NCI-H1048 (cell line): ENCODE results near the gene MPIG6B.
"Not testable (repeated sequence)": the region's sequence is repeated elsewhere in the genome, so short reads cannot be mapped to it uniquely, and the experiment has no call there.

Experiments
- DNase-seq: peaks from one replicate; lab custom pipeline; 2025; lab: John Stamatoyannopoulos, UW

Gene MPIG6B

DNA sequence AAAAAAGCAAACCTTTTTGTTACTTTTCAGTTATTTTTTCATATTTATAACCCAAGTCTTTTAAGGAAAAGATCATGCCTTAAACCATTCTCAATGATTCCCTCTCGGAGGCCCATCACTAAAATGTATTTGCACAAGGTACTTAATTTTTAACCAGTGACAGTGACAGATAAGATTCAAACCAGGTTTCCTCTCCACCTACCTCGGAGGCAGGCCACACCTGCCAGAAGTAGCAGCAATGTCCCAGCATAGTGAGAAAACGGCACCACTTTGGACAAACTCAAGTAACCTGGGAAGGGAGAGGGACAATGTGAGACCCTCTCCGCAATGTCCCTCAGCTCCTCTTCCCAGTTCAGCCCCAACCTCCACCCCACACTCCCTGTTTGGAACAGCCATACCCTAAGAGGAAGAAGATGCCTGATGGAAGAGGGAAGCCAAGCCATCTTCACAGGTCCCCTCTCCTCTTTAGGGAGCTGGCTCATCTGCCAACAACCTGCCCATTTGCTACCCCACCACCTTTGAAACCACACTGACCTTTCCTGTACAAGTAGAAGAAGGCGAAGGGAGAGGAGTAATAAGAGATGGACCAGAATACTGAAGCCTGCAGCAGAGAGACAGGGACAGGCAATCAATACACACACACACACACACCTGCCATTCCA lies 22.3 kb upstream of the MPIG6B start:
- DNase-seq, result no peak

- no peak for DNase-seq
These were observed 21.3 kb upstream of the MPIG6B start for GRCh38 chr6:31701666-31702404.

GRCh38 chr6:31702405-31702818 lies 20.8 kb upstream of the MPIG6B start:
- no peak for DNase-seq

GRCh38 chr6:31702819-31703716 lies 20.1 kb upstream of the MPIG6B start, which contains the start of gene ABHD16A:
ABHD16A (minus strand) TSS chr6:31703324; CDS start chr6:31703281, 43 bp downstream.
- peak; percentile 96 for DNase-seq

GRCh38 chr6:31705931-31706330 lies 17.2 kb upstream of the MPIG6B start:
- no peak for DNase-seq

DNA sequence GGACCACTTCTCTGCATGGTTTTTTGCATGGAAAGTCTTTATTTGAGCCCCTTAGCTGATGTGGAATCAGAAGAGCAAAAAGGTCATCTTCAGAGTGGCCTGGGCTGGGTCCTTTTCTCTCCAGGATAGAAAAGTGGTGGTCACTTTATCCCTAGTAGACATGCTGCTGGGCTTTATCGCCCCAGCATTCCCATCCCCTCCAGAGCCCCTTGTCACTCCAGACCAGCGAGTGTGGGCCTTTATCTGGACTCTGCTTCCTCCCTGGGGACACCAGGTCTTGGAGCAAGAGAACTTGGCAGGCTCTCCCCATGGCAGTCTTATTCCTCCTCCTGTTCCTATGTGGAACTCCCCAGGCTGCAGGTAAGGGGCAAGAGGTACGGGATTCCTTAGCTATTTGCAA lies 16.6 kb upstream of the MPIG6B start, which contains the start of gene LY6G6F:
LY6G6F (plus strand) TSS at position 268 of the 400 bp plus-strand sequence; CDS start at position 309, 41 bp downstream.
- DNase-seq, result no peak

- no peak for DNase-seq
These were observed 15.5 kb upstream of the MPIG6B start for GRCh38 chr6:31707701-31708100.

DNA sequence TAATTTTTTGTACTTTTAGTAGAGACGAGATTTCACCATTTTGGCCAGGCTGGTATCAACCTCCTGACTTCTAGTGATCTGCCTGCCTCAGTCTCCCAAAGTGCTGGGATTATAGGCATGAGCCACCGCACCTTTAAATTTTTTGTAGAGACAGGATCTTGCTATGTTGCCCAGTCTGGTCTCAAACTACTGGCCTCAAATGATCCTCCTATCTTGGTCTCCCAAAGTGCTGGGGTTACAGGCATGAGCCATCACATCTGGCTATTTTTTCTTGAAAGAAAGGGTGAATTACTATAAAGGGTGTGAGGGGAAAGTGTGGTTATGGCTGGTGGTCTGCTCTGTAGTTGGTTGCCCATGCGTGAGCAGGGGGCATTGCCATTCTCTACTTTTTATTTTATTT lies 14.9 kb upstream of the MPIG6B start:
- DNase-seq, result no peak

DNA sequence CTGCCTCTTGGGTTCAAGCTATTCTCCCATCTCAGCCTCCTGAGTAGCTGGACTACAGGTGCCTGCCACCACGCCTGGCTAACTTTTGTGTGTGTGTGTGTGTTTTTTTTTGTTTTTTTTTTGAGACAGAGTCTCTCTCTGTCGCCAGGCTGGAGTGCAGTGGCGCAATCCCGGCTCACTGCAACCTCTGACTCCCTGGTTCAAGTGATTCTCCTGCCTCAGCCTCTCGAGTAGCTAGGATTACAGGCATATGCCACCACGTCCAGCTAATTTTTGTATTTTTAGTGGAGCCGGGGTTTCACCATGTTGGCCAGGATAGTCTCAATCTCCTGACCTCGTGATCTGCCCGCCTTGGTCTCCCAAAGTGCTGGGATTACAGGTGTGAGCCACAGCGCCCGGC lies 14.0 kb upstream of the MPIG6B start:
- not testable (repeated sequence) for DNase-seq

- no peak for DNase-seq
These were observed 12.5 kb upstream of the MPIG6B start for GRCh38 chr6:31710523-31711219.

DNA sequence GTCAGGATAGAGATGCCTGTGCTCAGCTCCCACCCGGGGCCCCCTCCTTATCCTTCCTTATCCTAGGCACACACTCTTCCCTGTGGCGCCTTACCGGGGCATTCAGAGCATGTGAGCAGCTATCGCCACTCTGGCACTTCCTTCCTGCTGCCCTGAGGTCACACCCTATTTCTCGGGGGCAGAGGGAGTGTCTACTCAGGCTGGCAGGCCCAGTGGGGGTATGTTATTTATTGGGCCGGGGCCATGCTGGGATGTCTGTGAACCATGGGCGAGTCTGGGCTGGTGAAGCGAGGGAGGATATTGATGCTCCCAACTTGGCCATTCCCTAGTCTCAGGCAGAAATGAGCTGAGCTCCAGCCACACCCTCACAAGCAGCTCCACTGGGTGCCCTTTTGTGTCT lies 11.9 kb upstream of the MPIG6B start:
- no peak for DNase-seq

- DNase-seq, result no peak
These were observed 10.9 kb upstream of the MPIG6B start for GRCh38 chr6:31712296-31712695.

DNA sequence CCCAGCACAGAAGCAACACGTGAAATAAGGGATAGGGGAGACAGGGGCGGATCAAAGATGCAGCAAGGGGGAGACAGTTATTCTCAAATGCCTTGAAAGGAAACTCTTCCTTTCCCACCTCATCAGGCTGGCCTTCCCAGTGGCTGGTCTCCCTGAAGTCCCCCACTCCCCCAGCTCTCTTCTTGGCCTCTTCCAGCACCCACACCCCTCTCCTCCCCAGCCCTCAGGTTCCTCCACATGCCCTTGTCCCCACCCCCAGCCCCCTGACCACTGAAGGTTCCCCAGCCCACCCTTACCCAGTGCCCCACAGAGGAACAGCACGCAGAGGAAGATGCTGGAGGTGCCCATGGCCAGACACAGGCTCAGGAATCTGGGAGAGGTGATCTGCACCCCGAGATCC lies 9.7 kb upstream of the MPIG6B start:
- no peak for DNase-seq

GRCh38 chr6:31713991-31714684 lies 9.0 kb upstream of the MPIG6B start:
- no peak for DNase-seq

DNA sequence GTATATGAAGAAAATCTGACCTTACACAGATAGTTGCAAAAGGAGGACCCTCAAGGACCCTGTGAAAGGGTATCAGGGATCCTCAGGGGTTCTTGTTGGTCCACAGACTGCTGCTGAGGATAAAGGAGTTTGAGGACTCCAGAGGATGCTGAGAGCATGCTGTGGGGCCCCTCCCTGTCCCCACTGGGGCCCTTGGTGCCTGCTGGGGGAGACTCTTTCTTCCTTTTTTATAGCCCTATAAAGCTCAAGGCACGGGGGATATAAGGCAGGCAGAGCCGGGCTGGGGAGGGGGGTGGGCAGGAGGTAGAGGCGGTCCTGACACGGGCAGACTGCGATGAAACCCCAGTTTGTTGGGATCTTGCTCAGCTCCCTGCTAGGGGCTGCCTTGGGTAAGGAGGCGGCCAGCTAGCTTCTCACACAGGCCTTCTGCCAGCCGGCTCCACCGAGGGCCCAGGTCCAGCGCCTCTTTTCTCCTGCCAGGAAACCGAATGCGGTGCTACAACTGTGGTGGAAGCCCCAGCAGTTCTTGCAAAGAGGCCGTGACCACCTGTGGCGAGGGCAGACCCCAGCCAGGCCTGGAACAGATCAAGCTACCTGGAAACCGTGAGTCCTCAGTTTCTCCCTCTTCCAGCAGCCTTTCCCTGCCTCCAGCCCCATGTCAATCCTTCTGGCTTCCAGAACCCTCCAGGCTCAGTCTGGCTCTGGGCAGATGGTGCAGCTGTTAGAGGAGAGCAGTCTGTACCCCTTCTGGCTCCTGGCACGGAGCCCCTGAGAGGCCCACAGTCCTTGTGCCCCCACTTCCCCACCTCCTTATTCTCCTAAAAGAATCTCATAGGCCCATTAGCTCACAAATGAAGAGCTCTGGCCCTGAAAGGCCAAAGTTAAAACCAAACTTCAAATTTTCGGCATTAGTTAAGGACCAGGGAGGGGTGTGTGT lies 7.9 kb upstream of the MPIG6B start, which contains the start of gene LY6G6D:
LY6G6D (plus strand) TSS at position 327 of the 937 bp plus-strand sequence; CDS start at position 335, 8 bp downstream.
- no peak for DNase-seq

- DNase-seq, result no peak
These were observed 5.5 kb upstream of the MPIG6B start for GRCh38 chr6:31717499-31718222.

GRCh38 chr6:31718265-31718664 lies 4.9 kb upstream of the MPIG6B start:
- no peak for DNase-seq

- DNase-seq, result no peak
These were observed 4.2 kb upstream of the MPIG6B start for GRCh38 chr6:31719001-31719400.

DNA sequence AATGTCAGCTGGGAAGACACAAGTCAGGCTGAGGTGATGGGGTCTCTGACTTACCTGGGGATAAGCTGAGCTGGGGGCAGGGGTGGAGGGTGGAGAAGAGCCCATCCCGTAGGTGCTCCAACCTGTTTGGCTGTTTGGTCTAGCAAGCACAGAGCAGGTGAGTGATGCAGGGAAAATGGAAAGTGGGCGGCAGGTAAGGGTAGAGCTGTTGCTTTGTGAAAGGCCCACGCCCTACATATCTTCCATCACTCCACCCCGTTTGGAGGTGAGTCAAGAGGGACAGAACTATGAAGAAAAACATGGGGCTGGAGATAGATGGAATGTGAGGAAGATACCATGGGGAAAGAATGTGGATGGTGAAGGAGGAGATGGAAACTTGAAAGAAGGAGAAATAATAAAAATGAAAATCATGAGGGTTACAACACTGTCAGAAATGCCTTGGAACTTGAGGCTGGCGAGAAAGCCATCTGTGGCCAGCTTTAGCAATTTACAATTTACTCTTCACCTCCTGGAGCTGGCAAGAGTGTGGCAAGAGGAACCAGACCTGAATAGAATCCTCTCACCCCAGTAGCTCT lies 2.9 kb upstream of the MPIG6B start:
- DNase-seq, result no peak
